HFF-Myc (cell line): ENCODE measurements around the gene CHDH.

ENCODE experiments used
- DNase-seq: peaks from one replicate; pipeline ENCODE4 v3.0.0-alpha.2; 2011; ENCODE audit warnings: low read depth; ENCODE audit errors: extremely low read depth
- H3K4me3 ChIP-seq: replicated peaks from 2 replicates; pipeline ENCODE4 v1.5.1; 2011; ENCODE audit warnings: low read depth, mild to moderate bottlenecking, control low read depth, low read length
- TF ChIP-seq, protein P1 (sequence below): IDR thresholded peaks from 2 replicates; pipeline ENCODE4 v1.5.1; 2012; ENCODE audit warnings: mild to moderate bottlenecking, low read depth, low read length, control low read depth; ENCODE audit errors: missing control alignments

CHDH gene

GRCh38 chr3:53768478-53769459 lies 77.5 kb downstream of the CHDH start:
- no peak overlapping the region for H3K4me3 ChIP-seq
- no peak for DNase-seq
- TF ChIP-seq, protein P1, sequence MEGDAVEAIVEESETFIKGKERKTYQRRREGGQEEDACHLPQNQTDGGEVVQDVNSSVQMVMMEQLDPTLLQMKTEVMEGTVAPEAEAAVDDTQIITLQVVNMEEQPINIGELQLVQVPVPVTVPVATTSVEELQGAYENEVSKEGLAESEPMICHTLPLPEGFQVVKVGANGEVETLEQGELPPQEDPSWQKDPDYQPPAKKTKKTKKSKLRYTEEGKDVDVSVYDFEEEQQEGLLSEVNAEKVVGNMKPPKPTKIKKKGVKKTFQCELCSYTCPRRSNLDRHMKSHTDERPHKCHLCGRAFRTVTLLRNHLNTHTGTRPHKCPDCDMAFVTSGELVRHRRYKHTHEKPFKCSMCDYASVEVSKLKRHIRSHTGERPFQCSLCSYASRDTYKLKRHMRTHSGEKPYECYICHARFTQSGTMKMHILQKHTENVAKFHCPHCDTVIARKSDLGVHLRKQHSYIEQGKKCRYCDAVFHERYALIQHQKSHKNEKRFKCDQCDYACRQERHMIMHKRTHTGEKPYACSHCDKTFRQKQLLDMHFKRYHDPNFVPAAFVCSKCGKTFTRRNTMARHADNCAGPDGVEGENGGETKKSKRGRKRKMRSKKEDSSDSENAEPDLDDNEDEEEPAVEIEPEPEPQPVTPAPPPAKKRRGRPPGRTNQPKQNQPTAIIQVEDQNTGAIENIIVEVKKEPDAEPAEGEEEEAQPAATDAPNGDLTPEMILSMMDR: no peak

DNA sequence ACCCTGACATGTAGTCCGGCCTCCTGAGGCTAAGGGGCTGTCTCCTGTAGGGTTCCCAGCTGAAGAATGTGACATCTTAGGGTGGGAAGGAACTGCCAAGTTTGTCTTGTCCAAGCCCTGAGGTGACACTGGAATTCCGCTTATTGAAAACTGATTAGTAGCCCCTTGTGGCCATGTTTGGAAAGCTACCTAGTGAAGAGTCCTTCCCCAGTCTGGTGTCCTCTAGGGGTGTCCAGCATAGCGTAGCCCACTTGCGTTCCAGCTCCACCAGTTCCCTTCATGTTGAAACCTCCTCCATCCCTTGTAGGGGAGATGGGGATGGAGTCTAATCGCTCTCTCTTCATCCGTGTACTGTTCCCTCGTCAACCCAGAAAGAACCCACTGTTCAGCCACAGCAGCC lies 79.5 kb downstream of the CHDH start:
- DNase-seq: no peak
- H3K4me3 ChIP-seq: no peak overlapping the region
- TF ChIP-seq, protein P1: no peak

GRCh38 chr3:53765753-53766152 lies 80.5 kb downstream of the CHDH start:
- TF ChIP-seq, protein P1: no peak
- H3K4me3 ChIP-seq: no peak overlapping the region
- no peak for DNase-seq

- no peak overlapping the region for H3K4me3 ChIP-seq
Observed at GRCh38 chr3:53764026-53764775, 82.0 kb downstream of the CHDH start.

DNA sequence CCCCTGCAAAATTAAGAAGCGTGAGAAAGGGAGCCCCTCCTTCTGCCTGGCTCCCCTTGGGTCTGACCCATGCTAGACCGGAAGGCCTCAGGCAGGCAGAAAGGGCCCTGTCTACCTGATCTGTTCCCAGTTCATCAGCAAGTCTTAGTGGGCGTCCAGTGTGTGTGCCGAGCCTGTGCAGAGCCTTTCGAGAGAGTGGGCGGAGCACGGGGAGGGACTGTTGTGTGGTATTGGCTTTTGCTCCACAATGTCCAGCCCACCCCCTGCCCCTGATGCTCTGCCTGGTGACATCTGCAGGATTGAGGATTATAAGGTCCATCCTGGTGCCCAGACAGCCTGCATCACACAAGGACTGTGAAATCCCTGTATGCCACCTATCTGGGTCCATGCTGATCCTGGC lies 82.9 kb downstream of the CHDH start:
- no peak overlapping the region for H3K4me3 ChIP-seq
- TF ChIP-seq, protein P1: no peak
- DNase-seq: no peak

More at GRCh38 chr3:53764026-53764775, 82.0 kb downstream of the CHDH start:
- DNase-seq: no peak
- TF ChIP-seq, protein P1: no peak
